ENCODE data around the gene XRN1.
"Not testable (repeated sequence)": the region's sequence is repeated elsewhere in the genome, so short reads cannot be mapped to it uniquely, and the experiment has no call there.

The XRN1 gene

GRCh38 chr3:142436951-142437585 lies 10.8 kb downstream of the XRN1 start:
- no peak for DNase-seq

- DNase-seq: no peak
These were observed 13.3 kb downstream of the XRN1 start for GRCh38 chr3:142434503-142434902.

GRCh38 chr3:142433110-142433509 lies 14.7 kb downstream of the XRN1 start:
- no peak for DNase-seq

GRCh38 chr3:142429582-142429981 lies 18.3 kb downstream of the XRN1 start:
- no peak for DNase-seq

GRCh38 chr3:142424754-142425153 lies 23.1 kb downstream of the XRN1 start:
- no peak for DNase-seq

- no peak for DNase-seq
These were observed 28.8 kb downstream of the XRN1 start for GRCh38 chr3:142418926-142419592.

DNA sequence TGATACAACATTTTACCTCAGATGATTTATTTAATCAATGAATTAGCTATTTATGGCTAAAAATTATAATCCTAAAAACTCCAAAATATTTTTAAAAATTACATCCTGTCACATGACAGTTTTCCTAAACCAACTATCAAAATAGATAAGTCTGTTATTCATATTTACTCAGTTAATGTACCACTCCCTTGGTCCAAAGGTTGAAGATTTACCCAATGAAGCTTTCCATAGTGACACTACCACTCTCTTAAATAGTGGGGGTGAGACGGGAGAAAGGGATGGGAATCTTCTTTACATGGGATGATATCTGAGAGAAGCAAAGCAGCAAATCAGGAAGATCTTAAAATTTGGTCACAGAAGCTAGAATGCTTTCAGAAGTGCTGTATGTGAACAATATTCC lies 30.5 kb downstream of the XRN1 start:
- no peak for DNase-seq

DNA sequence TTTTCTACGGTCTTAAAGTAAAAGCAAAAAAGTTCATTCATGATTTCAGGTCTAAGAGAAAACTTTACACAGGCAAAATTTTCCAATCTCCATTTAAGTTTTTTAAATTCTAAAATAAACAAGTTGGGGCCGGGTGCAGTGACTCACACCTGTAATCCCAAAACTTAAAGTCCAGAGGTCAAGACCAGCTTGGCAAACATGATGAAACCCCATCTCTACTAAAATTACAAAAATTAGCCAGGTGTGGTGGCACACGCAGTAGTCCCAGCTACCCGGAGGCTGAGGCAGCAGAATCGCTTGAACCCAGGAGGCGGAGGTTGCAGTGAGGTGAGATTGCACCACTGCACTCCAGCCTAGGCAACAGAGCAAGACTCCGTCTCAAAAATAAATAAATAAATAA lies 47.3 kb downstream of the XRN1 start:
- DNase-seq: not testable (repeated sequence)

GRCh38 chr3:142394921-142395622 lies 52.8 kb downstream of the XRN1 start:
- no peak for DNase-seq

DNA sequence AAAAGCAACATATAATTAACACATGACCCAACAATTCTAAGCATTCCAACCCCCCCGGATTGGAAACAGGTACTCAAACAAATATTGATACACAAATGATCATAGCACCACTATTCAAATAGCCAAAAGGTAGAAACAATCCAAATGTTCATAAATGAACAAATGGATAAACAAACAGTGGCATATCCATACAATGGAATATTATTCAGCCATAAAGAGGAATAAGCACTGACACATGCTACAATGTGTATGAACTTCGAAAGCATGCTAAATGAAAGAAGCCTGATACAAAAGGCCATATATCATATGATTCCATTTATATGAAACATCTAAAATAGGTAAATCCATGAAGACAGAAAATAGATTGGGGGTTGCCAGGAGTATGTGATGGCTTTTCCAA lies 62.8 kb downstream of the XRN1 start:
- DNase-seq: no peak

DNA sequence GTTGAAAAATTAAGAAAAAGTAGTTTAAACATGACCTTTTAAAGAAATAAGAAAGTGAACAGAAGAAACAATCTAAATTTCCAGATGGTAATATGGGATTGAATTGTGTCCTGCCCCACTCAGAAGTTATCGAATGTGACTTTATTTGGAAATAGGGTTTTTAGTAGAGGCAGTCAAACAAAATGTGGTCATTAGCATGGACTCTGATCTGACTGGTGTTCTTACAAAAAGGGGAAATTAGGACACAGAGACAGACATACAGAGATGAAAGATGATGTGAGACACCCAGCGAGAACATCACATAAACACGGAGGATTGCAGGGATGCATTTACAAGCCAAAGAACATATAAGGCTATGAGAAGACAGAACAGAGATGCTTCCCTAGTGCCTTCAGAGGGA lies 73.2 kb downstream of the XRN1 start:
- no peak for DNase-seq

GRCh38 chr3:142369576-142369975 lies 78.3 kb downstream of the XRN1 start:
- DNase-seq: not testable (repeated sequence)

DNA sequence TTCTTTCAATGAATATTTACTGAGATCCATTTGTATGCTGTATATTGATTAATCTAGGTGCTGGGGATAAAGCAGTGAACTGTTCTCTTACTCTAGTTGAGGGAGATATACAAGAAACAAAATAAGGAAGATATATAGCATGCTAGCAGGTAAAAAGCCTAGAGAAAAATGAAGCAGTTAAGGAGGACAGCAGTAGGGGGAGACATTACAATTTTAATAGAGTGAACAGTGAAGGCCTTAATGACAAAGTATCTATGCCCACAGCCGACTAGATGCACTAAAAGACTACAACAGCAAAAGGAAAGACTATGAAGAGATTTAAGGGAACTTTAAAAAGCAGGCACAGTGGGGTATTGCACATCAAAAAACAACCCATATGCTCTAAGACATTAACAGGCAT lies 81.4 kb downstream of the XRN1 start:
- DNase-seq: no peak

GRCh38 chr3:142363936-142364467 lies 83.8 kb downstream of the XRN1 start:
- no peak for DNase-seq

DNA sequence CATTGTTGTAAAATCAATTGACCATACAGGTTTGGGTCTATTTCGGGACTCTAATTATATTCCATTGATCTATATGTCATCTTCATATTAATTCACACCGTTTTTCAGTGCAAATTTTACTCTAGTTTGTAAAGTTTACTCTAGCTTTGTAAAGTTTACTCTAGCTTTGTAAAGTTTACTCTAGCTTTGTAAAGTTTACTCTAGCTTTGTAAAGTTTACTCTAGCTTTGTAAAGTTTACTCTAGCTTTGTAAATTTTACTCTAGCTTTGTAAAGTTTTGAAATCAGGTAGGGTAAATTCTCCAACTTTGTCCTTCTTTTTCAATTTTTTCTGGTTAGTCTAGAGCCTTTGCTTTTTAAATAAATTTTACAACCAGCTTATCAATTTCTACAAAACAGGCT lies 84.4 kb downstream of the XRN1 start:
- not testable (repeated sequence) for DNase-seq

DNA sequence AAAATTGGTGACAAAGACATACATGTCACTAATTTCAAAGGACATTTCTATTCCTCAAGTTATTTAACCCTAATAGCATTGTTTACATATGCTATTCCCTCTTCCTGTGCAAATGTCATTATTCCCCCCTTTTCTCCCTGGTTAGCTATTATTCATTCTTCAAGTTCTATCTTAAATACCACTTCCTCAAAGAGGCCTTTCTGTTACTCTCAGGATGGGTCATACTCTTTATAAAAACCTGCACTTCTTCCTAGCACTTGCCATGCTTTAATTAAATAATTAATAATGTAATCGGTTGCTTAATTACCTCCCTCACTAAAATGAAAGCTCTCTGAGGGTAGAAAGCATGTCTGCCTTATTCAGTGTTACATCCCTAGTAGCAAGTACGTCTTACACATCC lies 88.5 kb downstream of the XRN1 start:
- no peak for DNase-seq

DNA sequence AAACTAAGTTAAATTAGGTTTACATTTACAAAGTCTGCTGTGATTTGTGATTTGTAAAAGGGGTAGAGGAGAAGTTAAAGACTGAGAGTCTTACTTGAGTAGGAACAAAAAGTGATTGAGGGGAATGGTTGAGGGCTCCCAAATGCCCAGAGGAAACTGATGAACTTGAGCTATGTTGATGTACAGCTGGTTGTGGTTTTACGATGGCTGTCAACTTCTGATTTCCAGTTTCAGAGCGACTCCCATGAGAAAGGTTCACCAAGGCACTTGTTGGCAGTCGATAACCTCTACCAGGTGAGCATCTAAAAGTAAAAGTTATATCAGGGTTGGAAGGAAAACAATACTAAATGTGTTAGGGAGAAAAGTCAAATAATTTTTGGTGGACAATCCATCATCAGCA lies 91.0 kb downstream of the XRN1 start:
- DNase-seq: no peak

DNA sequence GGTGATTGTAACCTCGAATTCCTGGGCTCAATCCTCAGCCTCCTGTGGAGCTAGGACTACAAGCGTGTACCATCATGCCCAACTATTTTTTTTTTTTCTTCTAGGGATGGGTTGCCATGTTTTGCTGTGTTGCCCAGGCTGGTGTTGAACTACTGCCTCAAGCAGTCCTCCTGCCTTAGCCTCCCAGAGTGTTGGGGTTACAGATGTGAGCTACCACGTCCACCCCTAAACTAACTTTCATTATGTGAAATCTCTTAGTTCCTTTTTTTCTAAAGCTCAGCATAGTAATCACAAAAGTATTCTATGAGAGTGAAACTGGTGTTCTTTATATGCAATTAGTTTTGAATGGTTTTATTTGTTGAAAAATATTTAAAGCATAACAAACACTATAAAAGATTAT lies 92.1 kb downstream of the XRN1 start:
- peak; percentile 39 for DNase-seq

DNA sequence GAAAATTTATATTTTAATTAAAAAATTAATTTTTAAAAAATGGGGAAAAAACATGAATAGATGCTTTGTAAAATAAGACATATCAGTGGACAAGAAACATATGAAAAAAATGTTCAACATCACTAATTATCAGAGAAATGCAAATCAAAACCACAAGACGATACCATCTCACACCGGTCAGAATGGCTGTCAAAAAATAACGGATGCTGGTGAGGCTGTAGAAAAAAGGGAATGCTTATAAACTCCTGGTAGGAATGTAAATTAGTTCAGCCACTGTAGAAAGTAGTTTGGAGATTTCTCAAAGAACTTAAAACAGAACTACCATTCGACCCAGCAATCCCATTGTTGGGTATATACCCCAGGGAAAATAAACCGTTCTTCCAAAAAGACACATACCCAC lies 93.8 kb downstream of the XRN1 start:
- no peak for DNase-seq

- DNase-seq: no peak
These were observed 94.3 kb downstream of the XRN1 start for GRCh38 chr3:142353571-142353970.

DNA sequence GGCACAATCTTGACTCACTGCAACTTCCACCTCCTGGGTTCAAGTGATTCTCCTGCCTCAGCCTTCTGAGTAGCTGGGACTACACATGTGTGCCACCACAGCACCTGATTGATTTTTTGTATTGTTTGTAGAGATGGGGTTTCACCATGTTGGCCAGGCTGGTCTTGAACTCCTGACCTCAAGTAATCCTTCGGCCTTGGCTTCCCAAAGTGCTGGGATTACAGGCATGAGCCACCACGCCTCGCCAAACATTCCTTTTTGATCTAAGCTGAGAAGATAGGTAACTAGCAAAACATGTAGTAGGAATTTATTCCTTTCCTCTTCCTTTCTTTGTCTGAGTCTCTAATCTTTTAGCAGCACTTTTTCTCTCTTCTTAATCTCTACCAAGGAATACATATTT lies 95.1 kb downstream of the XRN1 start:
- not testable (repeated sequence) for DNase-seq

GRCh38 chr3:142348460-142348859 lies 99.4 kb downstream of the XRN1 start:
- DNase-seq: no peak

DNA sequence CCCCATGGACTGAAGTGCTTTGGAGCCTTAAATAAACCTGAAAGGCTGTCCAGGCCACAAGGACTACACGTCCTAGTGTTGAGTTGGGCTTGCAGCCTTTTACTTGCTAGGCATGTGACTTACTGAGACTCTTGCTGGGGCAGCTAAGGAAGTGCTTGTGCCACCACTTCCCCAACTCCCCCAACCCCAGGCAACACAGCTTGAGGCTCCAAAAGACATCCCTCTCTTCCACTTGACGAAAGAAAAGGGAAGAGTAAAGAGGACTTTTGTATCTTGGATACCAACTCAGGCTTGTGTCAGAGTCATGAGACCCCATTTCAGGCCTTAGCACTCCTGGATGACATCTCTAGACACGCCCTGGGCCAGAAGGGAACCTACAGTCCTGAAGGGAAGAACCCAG lies 109.8 kb downstream of the XRN1 start:
- peak; percentile 79 for DNase-seq

GRCh38 chr3:142332390-142332789 lies 115.4 kb downstream of the XRN1 start:
- DNase-seq: no peak

Measured in inflammatory macrophage treated with lipopolysaccharide for 4 hours (primary cell).